PFSK-1 (cell line): ENCODE results near the gene ARHGEF7.

ENCODE experiments used
- FOXP2 ChIP-seq: optimal IDR thresholded peaks from 2 replicates; pipeline ENCODE3; 2011; ENCODE audit warnings: borderline replicate concordance, control low read depth, inconsistent platforms; ENCODE audit not compliant: insufficient read depth; ENCODE audit errors: extremely low read length, extremely low read depth
- POLR2AphosphoS5 ChIP-seq: IDR thresholded peaks from 2 replicates; pipeline ENCODE4 v1.6.1; 2012; ENCODE audit warnings: low read depth, mild to moderate bottlenecking, control low read depth, low read length, moderate library complexity
- SIN3A ChIP-seq: IDR thresholded peaks from 2 replicates; pipeline ENCODE4 v1.6.1; 2012; ENCODE audit warnings: mild to moderate bottlenecking, low read length, moderate library complexity, borderline replicate concordance; ENCODE audit not compliant: insufficient read depth
- TAF1 ChIP-seq: IDR thresholded peaks from 2 replicates; pipeline ENCODE4 v1.6.1; 2012; ENCODE audit warnings: low read length, control low read depth, borderline replicate concordance; ENCODE audit not compliant: insufficient read depth
- TF ChIP-seq, protein P1 (sequence below), 2 experiments: IDR thresholded peaks; 2 replicates each; pipeline versions ENCODE4 v1.6.1 to v1.8.0; 2011 to 2012; ENCODE audit warnings: low read depth in 2 of 2, low read length in 2 of 2, control low read depth in 1 of 2, inconsistent platforms in 1 of 2, mild to moderate bottlenecking in 1 of 2, moderate library complexity in 1 of 2; ENCODE audit not compliant: insufficient read depth in 1 of 2

The ARHGEF7 gene

DNA sequence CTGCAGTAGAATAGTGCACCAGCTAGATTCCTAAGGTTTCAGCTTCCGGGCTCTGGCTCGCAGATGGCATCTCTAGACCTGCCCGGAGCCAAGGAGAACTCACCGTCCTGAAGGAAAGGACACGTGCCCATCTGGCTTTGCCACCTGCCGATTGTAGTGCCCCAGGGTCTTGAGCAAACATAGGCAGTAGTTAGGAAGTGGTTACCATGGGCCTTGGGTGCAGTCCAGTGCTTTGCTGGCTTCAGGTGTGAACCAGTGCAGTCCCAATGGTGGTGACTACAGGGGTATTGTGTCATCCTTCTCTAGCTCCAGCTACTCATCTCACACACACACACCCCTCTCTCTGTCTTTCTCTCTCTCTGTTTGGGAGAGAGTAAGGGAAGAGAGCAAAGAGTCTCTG is 143.9 kb downstream of the ARHGEF7 start:
- no peak for TF ChIP-seq TAF1

DNA sequence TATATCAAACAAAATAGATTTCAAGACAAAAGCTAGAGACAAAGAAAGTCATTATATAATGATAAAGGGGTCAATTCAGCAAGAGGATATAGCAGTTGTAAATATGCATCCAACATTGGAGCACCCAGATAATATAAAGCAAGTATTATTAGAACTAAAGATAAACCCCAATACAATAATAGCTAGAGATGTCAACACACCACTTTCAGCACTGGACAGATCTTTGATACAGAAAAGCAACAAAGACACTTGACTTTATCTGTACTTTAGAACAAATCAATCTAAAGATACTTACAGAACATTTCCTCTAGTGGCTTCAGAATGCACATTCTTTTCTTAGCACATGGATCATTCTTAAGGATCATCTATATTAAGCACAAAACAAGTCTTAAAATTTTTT is 146.2 kb downstream of the ARHGEF7 start:
- TF ChIP-seq TAF1 = no peak
- TF ChIP-seq SIN3A = no peak
- no peak for TF ChIP-seq FOXP2

DNA sequence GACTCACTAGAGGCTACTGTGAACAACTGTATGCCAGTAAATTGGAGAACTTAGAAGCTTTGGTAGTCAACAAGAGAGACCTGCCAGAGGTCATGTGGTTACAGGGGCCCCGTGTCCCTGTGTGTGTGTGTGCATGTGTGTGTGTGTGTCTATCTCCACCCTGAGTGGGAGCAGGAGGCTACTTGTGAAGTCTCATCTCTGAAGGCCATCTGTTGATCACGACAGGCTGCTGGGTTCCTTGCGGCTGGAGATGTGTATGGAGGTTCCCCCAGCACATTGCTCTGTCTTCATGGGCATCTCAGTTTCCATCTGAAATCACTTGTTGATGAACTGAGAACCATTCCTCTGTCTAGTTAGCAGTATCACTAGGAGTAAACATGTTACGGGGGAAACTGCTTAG is 147.2 kb downstream of the ARHGEF7 start:
- TF ChIP-seq, protein P1, sequence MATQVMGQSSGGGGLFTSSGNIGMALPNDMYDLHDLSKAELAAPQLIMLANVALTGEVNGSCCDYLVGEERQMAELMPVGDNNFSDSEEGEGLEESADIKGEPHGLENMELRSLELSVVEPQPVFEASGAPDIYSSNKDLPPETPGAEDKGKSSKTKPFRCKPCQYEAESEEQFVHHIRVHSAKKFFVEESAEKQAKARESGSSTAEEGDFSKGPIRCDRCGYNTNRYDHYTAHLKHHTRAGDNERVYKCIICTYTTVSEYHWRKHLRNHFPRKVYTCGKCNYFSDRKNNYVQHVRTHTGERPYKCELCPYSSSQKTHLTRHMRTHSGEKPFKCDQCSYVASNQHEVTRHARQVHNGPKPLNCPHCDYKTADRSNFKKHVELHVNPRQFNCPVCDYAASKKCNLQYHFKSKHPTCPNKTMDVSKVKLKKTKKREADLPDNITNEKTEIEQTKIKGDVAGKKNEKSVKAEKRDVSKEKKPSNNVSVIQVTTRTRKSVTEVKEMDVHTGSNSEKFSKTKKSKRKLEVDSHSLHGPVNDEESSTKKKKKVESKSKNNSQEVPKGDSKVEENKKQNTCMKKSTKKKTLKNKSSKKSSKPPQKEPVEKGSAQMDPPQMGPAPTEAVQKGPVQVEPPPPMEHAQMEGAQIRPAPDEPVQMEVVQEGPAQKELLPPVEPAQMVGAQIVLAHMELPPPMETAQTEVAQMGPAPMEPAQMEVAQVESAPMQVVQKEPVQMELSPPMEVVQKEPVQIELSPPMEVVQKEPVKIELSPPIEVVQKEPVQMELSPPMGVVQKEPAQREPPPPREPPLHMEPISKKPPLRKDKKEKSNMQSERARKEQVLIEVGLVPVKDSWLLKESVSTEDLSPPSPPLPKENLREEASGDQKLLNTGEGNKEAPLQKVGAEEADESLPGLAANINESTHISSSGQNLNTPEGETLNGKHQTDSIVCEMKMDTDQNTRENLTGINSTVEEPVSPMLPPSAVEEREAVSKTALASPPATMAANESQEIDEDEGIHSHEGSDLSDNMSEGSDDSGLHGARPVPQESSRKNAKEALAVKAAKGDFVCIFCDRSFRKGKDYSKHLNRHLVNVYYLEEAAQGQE (IDR thresholded peaks at IDR 0.05; ENCODE audit: insufficient read depth in 1 of 2, low read depth in 2 of 2, low read length in 2 of 2) = no peak
- TF ChIP-seq FOXP2 = no peak
- TF ChIP-seq SIN3A = no peak
- TF ChIP-seq POLR2AphosphoS5 = no peak
- no peak for TF ChIP-seq TAF1

DNA sequence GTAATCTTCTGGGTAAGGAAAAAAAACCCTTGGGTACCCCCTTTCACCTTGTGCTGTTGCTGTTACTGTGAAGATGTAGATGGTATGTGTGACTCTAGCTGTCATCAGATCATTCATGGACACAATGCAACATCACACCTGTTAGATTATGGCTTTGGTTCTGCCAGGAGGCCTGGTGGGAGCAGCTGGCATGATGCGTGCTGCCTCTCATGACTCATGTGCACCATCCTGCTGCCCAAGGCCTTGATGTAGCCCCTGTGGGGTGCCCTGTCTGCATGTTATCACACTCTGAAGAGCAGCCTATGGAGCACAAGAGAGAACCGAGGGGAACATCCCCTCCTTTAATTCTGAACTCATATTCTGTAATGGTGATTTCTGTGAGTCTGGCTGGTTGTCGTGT is 147.6 kb downstream of the ARHGEF7 start:
- TF ChIP-seq FOXP2 (no peak), POLR2AphosphoS5 (no peak), TAF1 (no peak)

DNA sequence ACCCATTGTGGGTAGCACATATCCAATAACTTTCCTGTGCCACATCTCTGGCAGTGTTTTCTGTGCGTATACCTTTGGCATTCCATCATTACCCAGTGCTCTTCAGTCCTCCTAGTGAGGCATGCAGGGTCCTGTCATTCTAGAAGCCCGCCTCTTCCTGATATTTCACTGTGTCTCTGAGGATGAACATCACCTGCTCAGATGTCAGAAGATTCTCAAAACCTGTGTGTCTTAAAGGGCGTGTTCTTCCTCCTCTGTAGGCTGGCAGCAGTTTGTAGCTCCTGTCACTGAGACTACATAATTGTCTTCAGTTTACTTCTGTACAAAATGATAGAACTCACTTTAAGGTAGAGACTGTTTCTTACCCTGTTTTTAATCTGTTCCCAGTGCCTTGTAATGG is 148.5 kb downstream of the ARHGEF7 start:
- TF ChIP-seq, protein P1 (IDR thresholded peaks at IDR 0.05; ENCODE audit: insufficient read depth in 1 of 2, low read depth in 2 of 2, low read length in 2 of 2) = no peak

DNA sequence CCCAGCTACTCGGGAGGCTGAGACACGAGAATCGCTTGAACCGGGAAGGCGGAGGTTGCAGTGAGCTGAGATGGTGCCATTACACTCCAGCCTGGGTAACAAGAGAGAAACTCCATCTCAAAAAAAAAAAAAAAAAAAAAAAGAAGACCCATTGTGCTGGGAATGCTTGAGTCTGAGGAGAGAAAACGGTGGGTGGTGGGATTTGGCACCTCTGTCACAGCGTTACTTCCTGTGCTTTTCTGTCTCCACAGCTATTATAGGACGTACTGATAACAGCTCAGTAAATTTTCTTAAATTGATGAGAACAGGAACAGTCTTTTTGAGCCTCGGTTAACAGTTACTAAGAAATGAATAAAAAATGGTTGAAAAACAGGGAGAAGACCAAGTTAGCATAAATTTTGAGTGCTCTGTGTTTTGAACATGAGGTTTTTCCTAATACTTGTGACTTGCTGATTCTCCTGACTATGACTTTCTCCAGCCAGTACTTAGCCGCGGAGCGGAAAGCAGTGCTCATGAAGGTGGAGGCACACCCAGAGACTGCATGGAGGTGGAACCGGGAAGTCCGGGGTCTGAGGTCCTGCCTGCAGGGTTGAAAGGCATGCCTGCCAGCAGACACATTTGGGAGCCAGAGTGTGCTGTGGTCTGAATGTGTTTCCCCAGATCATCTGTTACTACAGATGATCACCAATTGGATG is 150.0 kb downstream of the ARHGEF7 start:
- TF ChIP-seq FOXP2 (no peak), POLR2AphosphoS5 (no peak), TAF1 (no peak), SIN3A (no peak)
- TF ChIP-seq, protein P1 (IDR thresholded peaks at IDR 0.05; ENCODE audit: insufficient read depth in 1 of 2, low read depth in 2 of 2, low read length in 2 of 2) = no peak

DNA sequence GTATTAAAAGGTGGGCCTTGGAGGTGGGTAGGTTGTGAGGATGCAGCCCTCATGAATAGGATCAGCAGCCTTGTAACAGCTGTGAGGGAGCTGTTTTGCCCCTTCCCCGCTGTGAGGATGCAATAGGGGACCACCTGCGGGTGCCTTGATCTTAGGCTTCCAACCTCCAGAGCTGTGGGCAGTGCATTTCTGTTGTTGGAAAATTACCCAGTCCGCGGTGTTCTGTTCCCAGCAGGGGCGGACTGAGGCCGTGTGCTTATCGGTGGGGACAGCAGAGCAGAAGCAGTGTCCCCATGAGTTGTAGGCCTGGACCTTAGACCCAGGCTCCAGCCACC is 150.6 kb downstream of the ARHGEF7 start:
- TF ChIP-seq SIN3A = no peak
- TF ChIP-seq, protein P1 (IDR thresholded peaks at IDR 0.05; ENCODE audit: insufficient read depth in 1 of 2, low read depth in 2 of 2, low read length in 2 of 2) = no peak
- TF ChIP-seq TAF1 = no peak
- no peak for TF ChIP-seq FOXP2
- no peak for TF ChIP-seq POLR2AphosphoS5
